ENCODE data around the gene DERL3.

Gene DERL3

DNA sequence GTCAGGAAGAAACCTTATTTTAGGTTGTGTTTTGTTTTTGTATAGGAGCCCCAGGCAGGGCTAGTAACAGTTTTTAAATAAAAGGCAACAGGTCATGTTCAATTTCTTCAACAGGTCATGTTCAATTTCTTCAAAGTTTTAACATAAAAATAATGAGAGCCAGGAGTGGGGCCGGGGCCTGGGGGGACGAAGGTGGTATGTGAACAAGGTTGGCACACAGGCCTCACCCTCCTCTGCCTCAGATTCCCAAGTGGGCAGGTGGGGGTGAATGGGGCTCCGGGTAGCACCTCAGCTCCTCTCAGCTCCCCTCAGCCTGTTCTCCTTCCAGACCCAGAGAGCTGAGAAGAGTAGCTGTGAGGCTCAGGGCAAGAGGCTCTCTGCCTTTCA is 4.4 kb downstream of the DERL3 start:
- Histone ChIP-seq H2AFZ (ENCODE audit: low read depth, low read length) (no peak overlapping the region), H3K9ac (ENCODE audit: low read depth, low read length) (no peak overlapping the region), H3K27me3 (ENCODE audit: insufficient read depth, low read length, poor library complexity) (no peaks in the 10 kb centered on the region), H4K20me1 (ENCODE audit: insufficient read depth, low read length) (peaks cover 35% of the 10 kb centered on the region), H3K4me1 (ENCODE audit: insufficient read depth, low read length) (peaks cover 15% of the 10 kb centered on the region), H3K9me3 (ENCODE audit: insufficient read depth, low read length, severe bottlenecking) (no peaks in the 10 kb centered on the region), H3K79me2 (ENCODE audit: insufficient read depth, low read length) (peaks cover 26% of the 10 kb centered on the region), H3K27ac (ENCODE audit: low read length) (no peak overlapping the region), H3K4me3 (ENCODE audit: low read depth in 1 of 2, low read length in 2 of 2) (no peak overlapping the region), H3K4me2 (ENCODE audit: insufficient read depth, low read length) (no peak overlapping the region), H3K36me3 (ENCODE audit: insufficient read depth, low read length) (peaks cover 76% of the 10 kb centered on the region)
- ATAC-seq (ENCODE audit: insufficient read depth, low read depth) (no peak), DNase-seq (no peak)
- TF ChIP-seq, protein P1, sequence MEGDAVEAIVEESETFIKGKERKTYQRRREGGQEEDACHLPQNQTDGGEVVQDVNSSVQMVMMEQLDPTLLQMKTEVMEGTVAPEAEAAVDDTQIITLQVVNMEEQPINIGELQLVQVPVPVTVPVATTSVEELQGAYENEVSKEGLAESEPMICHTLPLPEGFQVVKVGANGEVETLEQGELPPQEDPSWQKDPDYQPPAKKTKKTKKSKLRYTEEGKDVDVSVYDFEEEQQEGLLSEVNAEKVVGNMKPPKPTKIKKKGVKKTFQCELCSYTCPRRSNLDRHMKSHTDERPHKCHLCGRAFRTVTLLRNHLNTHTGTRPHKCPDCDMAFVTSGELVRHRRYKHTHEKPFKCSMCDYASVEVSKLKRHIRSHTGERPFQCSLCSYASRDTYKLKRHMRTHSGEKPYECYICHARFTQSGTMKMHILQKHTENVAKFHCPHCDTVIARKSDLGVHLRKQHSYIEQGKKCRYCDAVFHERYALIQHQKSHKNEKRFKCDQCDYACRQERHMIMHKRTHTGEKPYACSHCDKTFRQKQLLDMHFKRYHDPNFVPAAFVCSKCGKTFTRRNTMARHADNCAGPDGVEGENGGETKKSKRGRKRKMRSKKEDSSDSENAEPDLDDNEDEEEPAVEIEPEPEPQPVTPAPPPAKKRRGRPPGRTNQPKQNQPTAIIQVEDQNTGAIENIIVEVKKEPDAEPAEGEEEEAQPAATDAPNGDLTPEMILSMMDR (IDR thresholded peaks at IDR 0.05; ENCODE audit: borderline replicate concordance, extremely low read depth, low read length, poor library complexity, severe bottlenecking), result no peak
- no peak for TF ChIP-seq EZH2 (IDR thresholded peaks at IDR 0.05; ENCODE audit: borderline replicate concordance, low read depth, low read length, severe bottlenecking)

DNA sequence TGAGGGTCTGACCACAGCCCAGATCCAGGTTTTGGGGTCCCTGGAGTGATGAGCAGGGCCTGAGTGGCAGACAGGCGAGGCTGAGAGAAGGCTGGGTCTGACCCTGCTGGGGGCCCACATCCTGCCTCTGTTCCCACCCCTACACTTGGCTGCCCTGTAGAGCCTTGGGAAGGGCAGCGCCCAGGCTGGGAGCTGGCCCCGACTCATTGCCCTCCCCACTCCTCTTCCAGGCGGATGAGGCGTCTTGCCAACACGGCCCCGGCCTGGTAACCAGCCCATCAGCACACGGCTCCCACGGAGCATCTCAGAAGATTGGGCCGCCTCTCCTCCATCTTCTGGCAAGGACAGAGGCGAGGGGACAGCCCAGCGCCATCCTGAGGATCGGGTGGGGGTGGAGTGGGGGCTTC is 4.9 kb downstream of the DERL3 start:
- no peak overlapping the region for H3K4me2 ChIP-seq (ENCODE audit: insufficient read depth, low read length)
- peaks cover 39% of the 10 kb centered on the region for H4K20me1 ChIP-seq (ENCODE audit: insufficient read depth, low read length)
- H3K27ac ChIP-seq (ENCODE audit: low read length), result no peak overlapping the region
- H3K79me2 ChIP-seq (ENCODE audit: insufficient read depth, low read length), result peaks cover 28% of the 10 kb centered on the region
- ATAC-seq (ENCODE audit: insufficient read depth, low read depth), result no peak
- no peak overlapping the region for H3K4me3 ChIP-seq (ENCODE audit: low read depth in 1 of 2, low read length in 2 of 2)
- H3K9me3 ChIP-seq (ENCODE audit: insufficient read depth, low read length, severe bottlenecking), result no peaks in the 10 kb centered on the region
- no peak for DNase-seq
- no peak overlapping the region for H3K9ac ChIP-seq (ENCODE audit: low read depth, low read length)
- no peak overlapping the region for H2AFZ ChIP-seq (ENCODE audit: low read depth, low read length)
- TF ChIP-seq, protein P1 (IDR thresholded peaks at IDR 0.05; ENCODE audit: borderline replicate concordance, extremely low read depth, low read length, poor library complexity, severe bottlenecking), result no peak
- TF ChIP-seq EZH2 (IDR thresholded peaks at IDR 0.05; ENCODE audit: borderline replicate concordance, low read depth, low read length, severe bottlenecking), result no peak
- peaks cover 81% of the 10 kb centered on the region for H3K36me3 ChIP-seq (ENCODE audit: insufficient read depth, low read length)
- no peaks in the 10 kb centered on the region for H3K27me3 ChIP-seq (ENCODE audit: insufficient read depth, low read length, poor library complexity)
- H3K4me1 ChIP-seq (ENCODE audit: insufficient read depth, low read length), result peaks cover 13% of the 10 kb centered on the region

GRCh38 chr22:23833017-23833751 is 5.6 kb downstream of the DERL3 start:
- H2AFZ ChIP-seq (ENCODE audit: low read depth, low read length), result no peak overlapping the region
- no peak overlapping the region for H3K4me2 ChIP-seq (ENCODE audit: insufficient read depth, low read length)
- H3K9ac ChIP-seq (ENCODE audit: low read depth, low read length), result no peak overlapping the region
- peaks cover 44% of the 10 kb centered on the region for H4K20me1 ChIP-seq (ENCODE audit: insufficient read depth, low read length)
- DNase-seq (no peak), ATAC-seq (ENCODE audit: insufficient read depth, low read depth) (no peak)
- H3K27ac ChIP-seq (ENCODE audit: low read length), result no peak overlapping the region
- H3K4me3 ChIP-seq (ENCODE audit: low read depth in 1 of 2, low read length in 2 of 2), result no peak overlapping the region
- no peaks in the 10 kb centered on the region for H3K9me3 ChIP-seq (ENCODE audit: insufficient read depth, low read length, severe bottlenecking)
- peaks cover 33% of the 10 kb centered on the region for H3K79me2 ChIP-seq (ENCODE audit: insufficient read depth, low read length)
- H3K4me1 ChIP-seq (ENCODE audit: insufficient read depth, low read length), result peaks cover 8% of the 10 kb centered on the region
- H3K36me3 ChIP-seq (ENCODE audit: insufficient read depth, low read length), result peaks cover 86% of the 10 kb centered on the region
- no peak for TF ChIP-seq EZH2 (IDR thresholded peaks at IDR 0.05; ENCODE audit: borderline replicate concordance, low read depth, low read length, severe bottlenecking)
- TF ChIP-seq, protein P1 (IDR thresholded peaks at IDR 0.05; ENCODE audit: borderline replicate concordance, extremely low read depth, low read length, poor library complexity, severe bottlenecking), result no peak
- H3K27me3 ChIP-seq (ENCODE audit: insufficient read depth, low read length, poor library complexity), result no peaks in the 10 kb centered on the region
